ENCODE measurements around the gene FLOT1. TPM values are rescaled to one million over a fixed set of nuclear protein-coding genes. Genes with fewer than 3 reads are reported as not detected.

Gene FLOT1
- total and polyA plus RNA-seq, 2 of the 13 experiments (the other 11 are each of a cell fraction or from before 2014, with no cell fraction given), result 82.3 to 130 TPM

GRCh38 chr6:30743099-30744053, 889 bp upstream of the FLOT1 start (continued):
- TF ChIP-seq IKZF5 (CRISPR knock-in tag; IDR thresholded peaks at IDR 0.05) (no peak), FOXP4 (CRISPR knock-in tag; IDR thresholded peaks at IDR 0.05) (no peak), NFYB (CRISPR knock-in tag; IDR thresholded peaks at IDR 0.05) (no peak), ETS1 (CRISPR knock-in tag; IDR thresholded peaks at IDR 0.05) (no peak; the same call in 1 of the 2 replicates), IRF9 (CRISPR knock-in tag; IDR thresholded peaks at IDR 0.05; ENCODE audit: borderline replicate concordance) (no peak), ZBTB7A (CRISPR knock-in tag; IDR thresholded peaks at IDR 0.05) (no peak), EEA1 (CRISPR knock-in tag; IDR thresholded peaks at IDR 0.05; ENCODE audit: borderline replicate concordance) (no peak), ZNF878 (CRISPR knock-in tag; IDR thresholded peaks at IDR 0.05) (no peak; the same call in 1 of the 2 replicates), SIX4 (CRISPR knock-in tag; IDR thresholded peaks at IDR 0.05) (no peak), AHDC1 (CRISPR knock-in tag; IDR thresholded peaks at IDR 0.05; ENCODE audit: borderline replicate concordance) (no peak), SP2 (CRISPR knock-in tag; IDR thresholded peaks at IDR 0.05) (no peak), KLF6 (CRISPR knock-in tag; IDR thresholded peaks at IDR 0.05) (no peak), ZNF639 (CRISPR knock-in tag; conservative IDR thresholded peaks at IDR 0.05) (no peak; the same call in 1 of the 2 replicates)
